ENCODE data around the gene STK4. TPM values are rescaled to one million over a fixed set of nuclear protein-coding genes. Genes with fewer than 3 reads are reported as not detected.

STK4 gene
- total RNA-seq, 1 donor from 2014 or later, result 25.3 TPM

DNA sequence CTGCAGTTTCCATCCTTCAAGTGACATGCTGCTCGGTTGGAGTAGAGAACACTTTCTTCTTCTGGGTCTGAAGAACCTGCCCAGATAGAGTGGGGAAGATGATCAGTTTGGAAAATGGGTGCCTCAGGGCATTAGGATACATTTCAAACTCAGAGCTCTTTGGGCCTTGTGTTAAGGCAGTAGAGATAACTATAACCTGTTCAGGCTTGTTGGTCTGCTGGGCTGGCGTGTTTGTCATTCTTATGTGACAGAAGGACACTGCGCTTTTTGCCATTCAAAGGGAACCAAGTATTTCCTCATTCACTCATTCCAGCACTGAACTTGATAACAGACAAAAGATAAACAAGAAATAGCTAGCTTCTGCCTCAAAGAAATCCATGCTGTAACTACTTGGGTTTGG lies 9.9 kb upstream of the STK4 start:
- TF ChIP-seq, protein P1, sequence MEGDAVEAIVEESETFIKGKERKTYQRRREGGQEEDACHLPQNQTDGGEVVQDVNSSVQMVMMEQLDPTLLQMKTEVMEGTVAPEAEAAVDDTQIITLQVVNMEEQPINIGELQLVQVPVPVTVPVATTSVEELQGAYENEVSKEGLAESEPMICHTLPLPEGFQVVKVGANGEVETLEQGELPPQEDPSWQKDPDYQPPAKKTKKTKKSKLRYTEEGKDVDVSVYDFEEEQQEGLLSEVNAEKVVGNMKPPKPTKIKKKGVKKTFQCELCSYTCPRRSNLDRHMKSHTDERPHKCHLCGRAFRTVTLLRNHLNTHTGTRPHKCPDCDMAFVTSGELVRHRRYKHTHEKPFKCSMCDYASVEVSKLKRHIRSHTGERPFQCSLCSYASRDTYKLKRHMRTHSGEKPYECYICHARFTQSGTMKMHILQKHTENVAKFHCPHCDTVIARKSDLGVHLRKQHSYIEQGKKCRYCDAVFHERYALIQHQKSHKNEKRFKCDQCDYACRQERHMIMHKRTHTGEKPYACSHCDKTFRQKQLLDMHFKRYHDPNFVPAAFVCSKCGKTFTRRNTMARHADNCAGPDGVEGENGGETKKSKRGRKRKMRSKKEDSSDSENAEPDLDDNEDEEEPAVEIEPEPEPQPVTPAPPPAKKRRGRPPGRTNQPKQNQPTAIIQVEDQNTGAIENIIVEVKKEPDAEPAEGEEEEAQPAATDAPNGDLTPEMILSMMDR (IDR thresholded peaks at IDR 0.05), result no peak
- no peak for DNase-seq (ENCODE audit: extremely low spot score, unreplicated experiment)
- Mint-ChIP-seq H3K27me3 (ENCODE audit: unreplicated experiment) (no peaks in the 10 kb centered on the region), H3K9me3 (ENCODE audit: unreplicated experiment) (no peaks in the 10 kb centered on the region), H3K27ac (ENCODE audit: unreplicated experiment) (no peak overlapping the region), H3K36me3 (ENCODE audit: unreplicated experiment) (peaks cover 40% of the 10 kb centered on the region), H3K4me1 (ENCODE audit: unreplicated experiment) (peaks cover 26% of the 10 kb centered on the region), H3K4me3 (ENCODE audit: unreplicated experiment) (no peak overlapping the region)

DNA sequence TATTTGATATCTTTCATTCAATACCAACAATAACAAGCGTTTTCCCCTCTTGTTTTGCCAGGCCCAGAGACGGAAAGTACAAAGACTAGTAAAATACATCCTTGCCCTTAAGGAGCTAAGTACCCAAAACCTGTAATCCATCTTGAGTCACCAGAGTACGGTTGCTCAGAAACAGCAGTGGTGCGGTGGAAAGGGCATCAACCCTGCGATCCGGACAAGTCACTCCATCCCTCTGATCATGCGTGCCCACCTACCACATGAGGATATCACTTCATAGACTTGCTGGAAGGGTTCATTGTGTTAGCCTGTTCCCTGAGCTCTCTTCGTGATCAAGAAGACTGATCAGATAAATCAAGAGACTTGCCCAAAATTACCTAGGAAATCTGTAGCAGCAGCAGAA lies 8.0 kb upstream of the STK4 start:
- H3K4me1 Mint-ChIP-seq (ENCODE audit: unreplicated experiment), result peaks cover 26% of the 10 kb centered on the region
- H3K36me3 Mint-ChIP-seq (ENCODE audit: unreplicated experiment), result peaks cover 26% of the 10 kb centered on the region
- no peaks in the 10 kb centered on the region for H3K9me3 Mint-ChIP-seq (ENCODE audit: unreplicated experiment)
- H3K27me3 Mint-ChIP-seq (ENCODE audit: unreplicated experiment), result no peaks in the 10 kb centered on the region
- H3K4me3 Mint-ChIP-seq (ENCODE audit: unreplicated experiment), result peak overlapping the region; percentile 93
- H3K27ac Mint-ChIP-seq (ENCODE audit: unreplicated experiment), result no peak overlapping the region
- TF ChIP-seq, protein P1 (IDR thresholded peaks at IDR 0.05), result no peak
- DNase-seq (ENCODE audit: extremely low spot score, unreplicated experiment), result no peak

DNA sequence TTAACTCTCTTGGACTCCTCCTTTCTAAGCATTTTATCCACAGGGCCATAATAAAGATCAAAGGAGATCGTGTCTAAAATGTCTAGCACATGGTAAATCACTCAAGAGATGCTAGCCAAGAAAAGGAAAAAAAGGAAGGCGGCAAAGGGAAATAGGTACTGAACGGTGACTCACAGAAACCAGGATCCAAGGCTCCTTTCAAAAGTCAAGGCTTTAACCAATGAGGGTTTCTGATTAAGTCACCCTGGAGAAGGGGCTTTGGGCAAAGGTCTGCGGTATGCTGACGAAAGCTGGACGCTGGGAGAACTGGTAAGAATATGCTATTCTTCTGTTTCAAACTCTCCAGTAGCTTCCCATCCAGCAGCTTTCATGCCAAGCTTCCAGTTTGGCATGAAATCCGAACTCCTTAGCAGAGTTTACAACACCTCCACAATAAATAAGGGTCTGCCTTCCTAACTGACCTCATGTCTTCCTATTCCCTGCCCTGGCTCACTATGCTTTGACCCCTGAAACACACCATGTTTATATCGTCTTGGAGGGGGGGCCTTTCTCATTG lies 7.2 kb upstream of the STK4 start:
- Mint-ChIP-seq H3K9me3 (ENCODE audit: unreplicated experiment) (no peaks in the 10 kb centered on the region), H3K27me3 (ENCODE audit: unreplicated experiment) (no peaks in the 10 kb centered on the region), H3K4me3 (ENCODE audit: unreplicated experiment) (peak overlapping the region; percentile 93), H3K27ac (ENCODE audit: unreplicated experiment) (peak overlapping the region; percentile 90), H3K4me1 (ENCODE audit: unreplicated experiment) (peaks cover 26% of the 10 kb centered on the region), H3K36me3 (ENCODE audit: unreplicated experiment) (peaks cover 18% of the 10 kb centered on the region)
- TF ChIP-seq, protein P1 (IDR thresholded peaks at IDR 0.05), result no peak
- no peak for DNase-seq (ENCODE audit: extremely low spot score, unreplicated experiment)

DNA sequence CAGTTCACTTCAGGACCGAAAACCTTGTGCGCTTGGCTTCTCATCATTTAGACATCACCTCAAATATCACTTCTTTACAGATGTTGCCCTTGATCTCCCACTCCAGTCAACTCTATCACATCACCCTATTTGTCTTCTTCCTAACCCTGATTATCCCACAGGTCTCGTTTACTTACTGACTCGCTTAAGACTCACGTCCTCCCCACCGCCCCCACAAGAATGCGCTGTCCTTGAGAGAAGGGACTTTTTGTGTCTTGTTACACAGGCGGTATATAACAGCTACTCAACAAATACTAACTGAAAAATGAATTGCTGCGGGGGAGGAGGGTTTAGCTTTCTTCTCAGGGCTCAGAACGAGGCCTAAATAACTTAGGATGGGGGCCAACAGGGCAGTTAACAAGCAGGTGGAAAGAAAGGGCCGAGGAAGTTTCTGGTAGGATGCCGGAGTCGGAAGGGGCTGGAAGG lies 6.6 kb upstream of the STK4 start:
- Mint-ChIP-seq H3K27ac (ENCODE audit: unreplicated experiment) (peak overlapping the region; percentile 90), H3K36me3 (ENCODE audit: unreplicated experiment) (peaks cover 15% of the 10 kb centered on the region), H3K9me3 (ENCODE audit: unreplicated experiment) (no peaks in the 10 kb centered on the region), H3K27me3 (ENCODE audit: unreplicated experiment) (no peaks in the 10 kb centered on the region), H3K4me1 (ENCODE audit: unreplicated experiment) (peaks cover 26% of the 10 kb centered on the region), H3K4me3 (ENCODE audit: unreplicated experiment) (peak overlapping the region; percentile 93)
- no peak for DNase-seq (ENCODE audit: extremely low spot score, unreplicated experiment)
- TF ChIP-seq, protein P1 (IDR thresholded peaks at IDR 0.05), result no peak

DNA sequence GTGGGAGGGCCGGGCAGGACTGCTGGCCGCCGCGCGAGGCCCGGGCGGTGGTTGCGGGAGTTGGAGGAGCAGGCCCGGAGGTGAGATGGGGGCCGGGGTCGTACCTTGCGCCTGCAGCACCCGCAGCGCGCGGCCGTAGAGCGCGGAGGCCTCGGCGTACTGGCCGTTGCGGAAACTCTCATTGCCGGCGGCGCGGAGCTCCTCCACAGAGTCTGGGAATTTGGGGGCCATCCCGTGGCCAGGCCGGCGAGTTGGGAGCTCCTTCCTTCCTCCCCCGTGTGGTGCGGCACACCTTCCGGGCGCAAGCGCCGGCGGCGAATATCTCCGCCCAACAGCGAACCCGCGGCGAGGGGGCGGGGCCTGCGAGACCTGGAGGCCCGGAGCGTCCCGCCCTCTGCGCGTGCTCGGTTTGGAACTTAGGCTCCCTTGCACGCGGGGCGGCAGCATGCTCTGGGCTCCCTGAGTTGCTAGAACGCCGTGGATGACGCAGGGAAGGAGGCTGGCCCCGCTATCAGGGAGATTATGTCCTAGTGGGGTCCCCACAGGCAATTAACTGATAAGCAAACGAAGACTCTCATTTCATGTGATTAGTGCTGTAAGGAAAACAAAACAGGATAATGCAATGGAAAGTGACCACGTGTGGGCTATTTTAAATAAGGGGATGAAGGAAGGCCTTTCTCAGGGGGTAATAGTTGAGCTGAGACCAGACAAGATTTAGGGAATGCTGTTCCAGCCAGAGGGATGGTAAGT lies 6.0 kb upstream of the STK4 start, which contains the start of gene TOMM34:
TOMM34 (minus strand) TSS at position 295 of the 750 bp plus-strand sequence; CDS start at position 231, 64 bp downstream.
- Mint-ChIP-seq H3K27ac (ENCODE audit: unreplicated experiment) (peak within 1 kb of the TSS; percentile 90), H3K36me3 (ENCODE audit: unreplicated experiment) (peaks cover 9% of the 10 kb centered on the region), H3K9me3 (ENCODE audit: unreplicated experiment) (no peaks in the 10 kb centered on the region), H3K27me3 (ENCODE audit: unreplicated experiment) (no peaks in the 10 kb centered on the region), H3K4me3 (ENCODE audit: unreplicated experiment) (peak within 1 kb of the TSS; percentile 93), H3K4me1 (ENCODE audit: unreplicated experiment) (peaks cover 26% of the 10 kb centered on the region)
- TF ChIP-seq, protein P1 (IDR thresholded peaks at IDR 0.05), result no peak
- DNase-seq (ENCODE audit: extremely low spot score, unreplicated experiment), result peak; percentile 94

Measured in osteocyte (in vitro differentiated cells).